ENCODE measurements around the gene DNAJB13.

- no peak for TF ChIP-seq CTCF (IDR thresholded peaks at IDR 0.05; ENCODE audit: poor library complexity, severe bottlenecking)
- no peak for TF ChIP-seq REST (IDR thresholded peaks at IDR 0.05; ENCODE audit: borderline replicate concordance)
- TF ChIP-seq POLR2AphosphoS5 (IDR thresholded peaks at IDR 0.05) = no peak
- no peak for TF ChIP-seq EP300 (conservative IDR thresholded peaks at IDR 0.05; ENCODE audit: poor library complexity, severe bottlenecking)
- no peak for TF ChIP-seq TAF1 (IDR thresholded peaks at IDR 0.05; ENCODE audit: low read depth)
- no peak for TF ChIP-seq EZH2 (IDR thresholded peaks at IDR 0.05; ENCODE audit: borderline replicate concordance, insufficient read depth, low read length, poor library complexity, severe bottlenecking)
- no peak for TF ChIP-seq RAD21 (conservative IDR thresholded peaks at IDR 0.05)
- no peak for TF ChIP-seq SMC3 (conservative IDR thresholded peaks at IDR 0.05; ENCODE audit: poor library complexity)
Measured at GRCh38 chr11:73914284-73914683, 36.5 kb upstream of the DNAJB13 start.
